WTC11 (cell line): ENCODE measurements around the gene ZNF532. TPM values are rescaled to one million over a fixed set of nuclear protein-coding genes. Genes with fewer than 3 reads are reported as not detected.

ENCODE experiments used
- ATAC-seq: fragments of 200-7000 bp; cut with Tn5 transposase; 2 replicates; pipeline ENCODE4 v1.10.0; 2021; ENCODE audit warnings: mild to moderate bottlenecking, moderate library complexity
- CTCF ChIA-PET: fragments of 300-600 bp; sonication (Branson Sonifier 250); formaldehyde crosslinking; loops from one replicate; lab custom pipeline; 2021; ENCODE audit warnings: antibody characterized with exemption; lab: Charles Lee
- POLR2A ChIA-PET: fragments of 350-600 bp; sonication (Branson Sonifier 250); formaldehyde crosslinking; loops from one replicate; lab custom pipeline; 2021; ENCODE audit warnings: antibody characterized with exemption; lab: Charles Lee
- DNase-seq: peaks from one replicate; pipeline ENCODE4 v3.0.0; 2021; ENCODE audit warnings: low spot score
- H3K27ac Mint-ChIP-seq: 2 replicates; pipeline ENCODE4 v1.8.0; 2021; ENCODE audit warnings: mixed read lengths
- H3K27me3 Mint-ChIP-seq: 2 replicates; pipeline ENCODE4 v1.8.0; 2021; ENCODE audit warnings: low read depth, mild to moderate bottlenecking, moderate library complexity, mixed read lengths
- H3K36me3 Mint-ChIP-seq: 2 replicates; pipeline ENCODE4 v1.8.0; 2021; ENCODE audit warnings: mixed read lengths
- H3K4me1 Mint-ChIP-seq: 2 replicates; pipeline ENCODE4 v1.8.0; 2022; ENCODE audit warnings: mixed read lengths
- H3K4me3 Mint-ChIP-seq: 2 replicates; pipeline ENCODE4 v1.8.0; 2021; ENCODE audit warnings: mild to moderate bottlenecking, moderate library complexity, mixed read lengths
- H3K9me3 Mint-ChIP-seq: 2 replicates; pipeline ENCODE4 v1.8.0; 2021; ENCODE audit warnings: mixed read lengths
- NR1H2 ChIP-seq: sonication (generic); formaldehyde crosslinking; IDR thresholded peaks from 2 replicates; pipeline ENCODE4 v1.9.0; 2021; ENCODE audit warnings: mild to moderate bottlenecking, moderate library complexity, missing genetic modification reagents
- PRRX2 ChIP-seq: fragments of 250-450 bp; sonication (Bioruptor Pico); IDR thresholded peaks from 2 replicates; pipeline ENCODE4 v1.8.0; 2021; ENCODE audit warnings: mild to moderate bottlenecking
- ZNF219 ChIP-seq: sonication (generic); formaldehyde crosslinking; IDR thresholded peaks from 2 replicates; pipeline ENCODE4 v1.8.0; 2023; ENCODE audit warnings: missing genetic modification reagents, mild to moderate bottlenecking, borderline replicate concordance
- total RNA-seq: library from RNA; stranded (reverse); gene quantifications from 3 replicates; pipeline ENCODE4 v1.2.3, GENCODE V29; 2021
- TF ChIP-seq, protein P1 (sequence below): sonication (generic); formaldehyde crosslinking; IDR thresholded peaks from 2 replicates; pipeline ENCODE4 v1.8.1; 2023; ENCODE audit warnings: mild to moderate bottlenecking, missing genetic modification reagents
- TF ChIP-seq, protein P2 (sequence below): sonication (generic); formaldehyde crosslinking; IDR thresholded peaks from 2 replicates; pipeline ENCODE4 v1.8.0; 2023; ENCODE audit warnings: missing genetic modification reagents
- TF ChIP-seq, protein P3 (sequence below): fragments of 250-450 bp; sonication (Bioruptor Pico); IDR thresholded peaks from 2 replicates; pipeline ENCODE4 v1.9.0; 2021; ENCODE audit warnings: mild to moderate bottlenecking
- TF ChIP-seq, protein P4 (sequence below): sonication (generic); formaldehyde crosslinking; IDR thresholded peaks from 2 replicates; pipeline ENCODE4 v1.8.1; 2022; ENCODE audit warnings: low read depth, missing genetic modification reagents, borderline replicate concordance
- TF ChIP-seq, protein P5 (sequence below): sonication (generic); formaldehyde crosslinking; IDR thresholded peaks from 2 replicates; pipeline ENCODE4 v1.8.1; 2023; ENCODE audit warnings: mild to moderate bottlenecking, missing genetic modification reagents, borderline replicate concordance

ZNF532 gene
- total RNA-seq, 1 experiment from 2014 or later: 171 TPM

DNA sequence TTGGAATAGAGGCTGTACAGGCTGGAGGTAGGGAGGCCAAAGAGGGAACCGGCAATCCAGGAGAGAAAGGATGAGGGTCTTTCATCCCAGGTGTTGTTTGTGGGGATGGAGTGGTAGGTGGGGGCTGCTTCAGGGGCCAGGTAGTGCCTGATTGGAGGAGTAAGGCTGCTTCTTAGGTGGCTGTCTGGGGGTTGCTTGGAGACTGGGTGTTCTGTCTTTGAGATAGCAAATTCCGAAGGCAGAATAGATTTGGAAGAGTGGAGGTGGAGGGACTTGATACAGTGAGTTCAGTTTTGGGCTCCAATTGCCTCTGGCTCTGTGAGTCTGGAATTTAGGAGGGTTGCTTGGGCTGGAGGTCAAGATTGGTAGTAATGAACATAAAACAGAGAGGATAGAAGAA lies 5.9 kb downstream of the ZNF532 start:
- no peak for DNase-seq
- Mint-ChIP-seq H3K9me3 (peaks cover 5% of the 10 kb centered on the region), H3K36me3 (peaks cover 84% of the 10 kb centered on the region), H3K27me3 (no peaks in the 10 kb centered on the region), H3K4me1 (peaks cover 85% of the 10 kb centered on the region), H3K4me3 (no peak overlapping the region), H3K27ac (peak overlapping the region; percentile 69)
- TF ChIP-seq, protein P1, sequence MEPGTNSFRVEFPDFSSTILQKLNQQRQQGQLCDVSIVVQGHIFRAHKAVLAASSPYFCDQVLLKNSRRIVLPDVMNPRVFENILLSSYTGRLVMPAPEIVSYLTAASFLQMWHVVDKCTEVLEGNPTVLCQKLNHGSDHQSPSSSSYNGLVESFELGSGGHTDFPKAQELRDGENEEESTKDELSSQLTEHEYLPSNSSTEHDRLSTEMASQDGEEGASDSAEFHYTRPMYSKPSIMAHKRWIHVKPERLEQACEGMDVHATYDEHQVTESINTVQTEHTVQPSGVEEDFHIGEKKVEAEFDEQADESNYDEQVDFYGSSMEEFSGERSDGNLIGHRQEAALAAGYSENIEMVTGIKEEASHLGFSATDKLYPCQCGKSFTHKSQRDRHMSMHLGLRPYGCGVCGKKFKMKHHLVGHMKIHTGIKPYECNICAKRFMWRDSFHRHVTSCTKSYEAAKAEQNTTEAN (CRISPR knock-in tag): no peak
- TF ChIP-seq, protein P2, sequence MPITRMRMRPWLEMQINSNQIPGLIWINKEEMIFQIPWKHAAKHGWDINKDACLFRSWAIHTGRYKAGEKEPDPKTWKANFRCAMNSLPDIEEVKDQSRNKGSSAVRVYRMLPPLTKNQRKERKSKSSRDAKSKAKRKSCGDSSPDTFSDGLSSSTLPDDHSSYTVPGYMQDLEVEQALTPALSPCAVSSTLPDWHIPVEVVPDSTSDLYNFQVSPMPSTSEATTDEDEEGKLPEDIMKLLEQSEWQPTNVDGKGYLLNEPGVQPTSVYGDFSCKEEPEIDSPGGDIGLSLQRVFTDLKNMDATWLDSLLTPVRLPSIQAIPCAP (CRISPR knock-in tag): no peak
- TF ChIP-seq, protein P3, sequence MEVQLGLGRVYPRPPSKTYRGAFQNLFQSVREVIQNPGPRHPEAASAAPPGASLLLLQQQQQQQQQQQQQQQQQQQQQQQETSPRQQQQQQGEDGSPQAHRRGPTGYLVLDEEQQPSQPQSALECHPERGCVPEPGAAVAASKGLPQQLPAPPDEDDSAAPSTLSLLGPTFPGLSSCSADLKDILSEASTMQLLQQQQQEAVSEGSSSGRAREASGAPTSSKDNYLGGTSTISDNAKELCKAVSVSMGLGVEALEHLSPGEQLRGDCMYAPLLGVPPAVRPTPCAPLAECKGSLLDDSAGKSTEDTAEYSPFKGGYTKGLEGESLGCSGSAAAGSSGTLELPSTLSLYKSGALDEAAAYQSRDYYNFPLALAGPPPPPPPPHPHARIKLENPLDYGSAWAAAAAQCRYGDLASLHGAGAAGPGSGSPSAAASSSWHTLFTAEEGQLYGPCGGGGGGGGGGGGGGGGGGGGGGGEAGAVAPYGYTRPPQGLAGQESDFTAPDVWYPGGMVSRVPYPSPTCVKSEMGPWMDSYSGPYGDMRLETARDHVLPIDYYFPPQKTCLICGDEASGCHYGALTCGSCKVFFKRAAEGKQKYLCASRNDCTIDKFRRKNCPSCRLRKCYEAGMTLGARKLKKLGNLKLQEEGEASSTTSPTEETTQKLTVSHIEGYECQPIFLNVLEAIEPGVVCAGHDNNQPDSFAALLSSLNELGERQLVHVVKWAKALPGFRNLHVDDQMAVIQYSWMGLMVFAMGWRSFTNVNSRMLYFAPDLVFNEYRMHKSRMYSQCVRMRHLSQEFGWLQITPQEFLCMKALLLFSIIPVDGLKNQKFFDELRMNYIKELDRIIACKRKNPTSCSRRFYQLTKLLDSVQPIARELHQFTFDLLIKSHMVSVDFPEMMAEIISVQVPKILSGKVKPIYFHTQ (CRISPR knock-in tag): 0 out of 2 replicates have a peak, but pooled peaks have one; percentile 18
- TF ChIP-seq, protein P4, sequence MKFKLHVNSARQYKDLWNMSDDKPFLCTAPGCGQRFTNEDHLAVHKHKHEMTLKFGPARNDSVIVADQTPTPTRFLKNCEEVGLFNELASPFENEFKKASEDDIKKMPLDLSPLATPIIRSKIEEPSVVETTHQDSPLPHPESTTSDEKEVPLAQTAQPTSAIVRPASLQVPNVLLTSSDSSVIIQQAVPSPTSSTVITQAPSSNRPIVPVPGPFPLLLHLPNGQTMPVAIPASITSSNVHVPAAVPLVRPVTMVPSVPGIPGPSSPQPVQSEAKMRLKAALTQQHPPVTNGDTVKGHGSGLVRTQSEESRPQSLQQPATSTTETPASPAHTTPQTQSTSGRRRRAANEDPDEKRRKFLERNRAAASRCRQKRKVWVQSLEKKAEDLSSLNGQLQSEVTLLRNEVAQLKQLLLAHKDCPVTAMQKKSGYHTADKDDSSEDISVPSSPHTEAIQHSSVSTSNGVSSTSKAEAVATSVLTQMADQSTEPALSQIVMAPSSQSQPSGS (CRISPR knock-in tag): no peak
- ChIA-PET CTCF (interaction anchor here (1.2 kb wide), 1 partner anchor 89 kb away, joined by 6 read pairs; no protein-coding TSS in a partner anchor), POLR2A (interaction anchor here (0.9 to 2.2 kb wide), 2 partner anchors 20 to 23 kb away, joined by 7 to 16 read pairs; no protein-coding TSS in a partner anchor)
- ATAC-seq: no peak

DNA sequence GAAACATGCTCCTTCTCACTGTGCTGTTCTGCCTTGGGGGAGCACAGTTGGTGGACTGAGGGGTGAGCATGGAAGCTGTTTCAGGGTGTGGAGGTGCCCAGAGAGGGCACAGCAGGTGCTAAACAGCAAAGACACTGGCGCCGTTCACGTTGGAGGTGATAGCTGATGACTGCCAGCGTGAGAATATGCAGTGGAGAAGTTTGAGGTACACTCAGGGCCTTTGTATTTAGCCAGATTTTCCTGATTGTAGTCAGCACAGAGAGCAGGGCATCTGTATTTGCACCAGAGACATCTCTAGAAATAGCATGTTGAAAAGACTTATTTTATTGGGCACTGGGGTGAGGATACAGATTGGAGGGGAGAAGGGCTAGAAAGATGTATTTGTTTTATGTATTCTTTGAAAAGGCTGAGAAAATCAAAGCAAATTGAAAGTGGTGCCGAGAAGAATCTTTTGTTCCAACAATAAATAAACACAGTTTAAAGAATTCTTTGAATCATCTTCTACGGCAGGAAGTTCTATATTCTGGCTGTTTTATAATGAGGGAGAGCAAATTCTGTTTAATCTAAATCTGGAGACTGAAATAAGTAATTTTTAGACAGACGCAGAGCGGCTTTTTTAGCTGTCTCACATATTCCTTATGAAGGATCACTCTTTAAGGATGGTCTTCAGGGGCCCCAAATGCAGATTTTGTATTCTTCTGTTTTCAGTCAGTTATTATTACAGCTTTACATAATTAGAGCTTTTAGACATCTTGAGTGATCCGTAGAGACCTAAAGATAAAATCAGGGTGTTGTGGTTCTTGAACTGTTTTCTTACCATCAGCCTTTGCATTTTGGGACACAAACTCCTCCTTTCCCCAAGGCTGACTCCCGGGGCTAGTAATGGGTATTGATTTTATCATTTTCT lies 7.1 kb downstream of the ZNF532 start:
- ATAC-seq: no peak
- ChIA-PET POLR2A (interaction anchor here (0.7 to 2.2 kb wide), 2 partner anchors 24 to 57 kb away, joined by 3 to 16 read pairs; no protein-coding TSS in a partner anchor), CTCF (no interaction called here)
- peaks cover 83% of the 10 kb centered on the region for H3K36me3 Mint-ChIP-seq
- peaks cover 5% of the 10 kb centered on the region for H3K9me3 Mint-ChIP-seq
- H3K27me3 Mint-ChIP-seq: no peaks in the 10 kb centered on the region
- no peak overlapping the region for H3K4me3 Mint-ChIP-seq
- peaks cover 80% of the 10 kb centered on the region for H3K4me1 Mint-ChIP-seq
- no peak for TF ChIP-seq ZNF219 (CRISPR knock-in tag)
- TF ChIP-seq PRRX2: 0 out of 2 replicates have a peak, but pooled peaks have one; percentile 19
- no peak for DNase-seq
- H3K27ac Mint-ChIP-seq: peak overlapping the region; percentile 86

DNA sequence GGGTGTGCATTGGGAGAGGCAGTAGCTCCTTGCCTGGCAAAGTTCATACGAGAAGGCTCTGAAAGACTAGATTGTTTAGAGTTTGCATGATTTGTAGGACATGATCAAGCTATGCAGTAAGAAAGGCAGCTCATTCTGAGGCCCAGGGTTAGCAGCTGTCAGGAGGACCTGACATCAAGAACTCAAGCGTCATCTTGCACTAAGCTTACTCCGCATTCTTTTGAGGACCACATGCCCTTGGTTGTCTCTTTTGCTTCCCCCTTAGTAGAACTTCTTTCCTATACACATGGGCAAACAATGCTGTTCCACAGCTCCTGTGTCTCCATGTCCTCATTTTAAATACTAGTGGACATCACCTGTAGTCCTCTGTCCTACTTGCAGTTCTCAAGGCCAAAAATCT lies 14.0 kb downstream of the ZNF532 start:
- ChIA-PET POLR2A (interaction anchor here (0.7 to 3.2 kb wide), 5 partner anchors 12 to 102 kb away, joined by 3 to 14 read pairs (median 4); partner anchors contain the start of gene ZNF532), CTCF (interaction anchor here (2.1 kb wide), 1 partner anchor 110 kb away, joined by 5 read pairs; no protein-coding TSS in a partner anchor)
- Mint-ChIP-seq H3K27ac (peak overlapping the region; percentile 89; the same call in 1 of the 2 replicates), H3K36me3 (peaks cover 73% of the 10 kb centered on the region), H3K4me1 (peaks cover 74% of the 10 kb centered on the region), H3K4me3 (no peak overlapping the region), H3K27me3 (no peaks in the 10 kb centered on the region), H3K9me3 (no peaks in the 10 kb centered on the region)
- no peak for DNase-seq
- no peak for ATAC-seq
- no peak for TF ChIP-seq NR1H2 (CRISPR knock-in tag)
- TF ChIP-seq, protein P5, sequence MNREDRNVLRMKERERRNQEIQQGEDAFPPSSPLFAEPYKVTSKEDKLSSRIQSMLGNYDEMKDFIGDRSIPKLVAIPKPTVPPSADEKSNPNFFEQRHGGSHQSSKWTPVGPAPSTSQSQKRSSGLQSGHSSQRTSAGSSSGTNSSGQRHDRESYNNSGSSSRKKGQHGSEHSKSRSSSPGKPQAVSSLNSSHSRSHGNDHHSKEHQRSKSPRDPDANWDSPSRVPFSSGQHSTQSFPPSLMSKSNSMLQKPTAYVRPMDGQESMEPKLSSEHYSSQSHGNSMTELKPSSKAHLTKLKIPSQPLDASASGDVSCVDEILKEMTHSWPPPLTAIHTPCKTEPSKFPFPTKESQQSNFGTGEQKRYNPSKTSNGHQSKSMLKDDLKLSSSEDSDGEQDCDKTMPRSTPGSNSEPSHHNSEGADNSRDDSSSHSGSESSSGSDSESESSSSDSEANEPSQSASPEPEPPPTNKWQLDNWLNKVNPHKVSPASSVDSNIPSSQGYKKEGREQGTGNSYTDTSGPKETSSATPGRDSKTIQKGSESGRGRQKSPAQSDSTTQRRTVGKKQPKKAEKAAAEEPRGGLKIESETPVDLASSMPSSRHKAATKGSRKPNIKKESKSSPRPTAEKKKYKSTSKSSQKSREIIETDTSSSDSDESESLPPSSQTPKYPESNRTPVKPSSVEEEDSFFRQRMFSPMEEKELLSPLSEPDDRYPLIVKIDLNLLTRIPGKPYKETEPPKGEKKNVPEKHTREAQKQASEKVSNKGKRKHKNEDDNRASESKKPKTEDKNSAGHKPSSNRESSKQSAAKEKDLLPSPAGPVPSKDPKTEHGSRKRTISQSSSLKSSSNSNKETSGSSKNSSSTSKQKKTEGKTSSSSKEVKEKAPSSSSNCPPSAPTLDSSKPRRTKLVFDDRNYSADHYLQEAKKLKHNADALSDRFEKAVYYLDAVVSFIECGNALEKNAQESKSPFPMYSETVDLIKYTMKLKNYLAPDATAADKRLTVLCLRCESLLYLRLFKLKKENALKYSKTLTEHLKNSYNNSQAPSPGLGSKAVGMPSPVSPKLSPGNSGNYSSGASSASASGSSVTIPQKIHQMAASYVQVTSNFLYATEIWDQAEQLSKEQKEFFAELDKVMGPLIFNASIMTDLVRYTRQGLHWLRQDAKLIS (CRISPR knock-in tag): no peak
- TF ChIP-seq, protein P2 (CRISPR knock-in tag): 0 out of 2 replicates have a peak, but pooled peaks have one; percentile 33
